ENCODE data around the gene ZC3H12D. TPM values are rescaled to one million over a fixed set of nuclear protein-coding genes. Genes with fewer than 3 reads are reported as not detected.

ZC3H12D gene
- 0.14 and 0.16 TPM in 2 replicates for total RNA-seq
- long read RNA-seq: 0 reads

- Mint-ChIP-seq H3K27ac (ENCODE audit: unreplicated experiment) (no peak within 1 kb of the TSS), H3K27me3 (ENCODE audit: low read depth) (no peaks in the 10 kb centered on the region), H3K36me3 (ENCODE audit: low read depth) (no peaks in the 10 kb centered on the region), H3K9me3 (no peaks in the 10 kb centered on the region), H3K4me3 (no peak within 1 kb of the TSS), H3K4me1 (peaks cover 10% of the 10 kb centered on the region)
- DNase-seq (ENCODE audit: low read depth, low spot score): no peak
- TF ChIP-seq CTCF (conservative IDR thresholded peaks at IDR 0.05): no peak
Measured at GRCh38 chr6:149484733-149485700, at the start of gene ZC3H12D. TSS of gene ZC3H12D (minus strand) at chr6:149485014. CDS start at chr6:149474543, 10,471 bp downstream.

DNA sequence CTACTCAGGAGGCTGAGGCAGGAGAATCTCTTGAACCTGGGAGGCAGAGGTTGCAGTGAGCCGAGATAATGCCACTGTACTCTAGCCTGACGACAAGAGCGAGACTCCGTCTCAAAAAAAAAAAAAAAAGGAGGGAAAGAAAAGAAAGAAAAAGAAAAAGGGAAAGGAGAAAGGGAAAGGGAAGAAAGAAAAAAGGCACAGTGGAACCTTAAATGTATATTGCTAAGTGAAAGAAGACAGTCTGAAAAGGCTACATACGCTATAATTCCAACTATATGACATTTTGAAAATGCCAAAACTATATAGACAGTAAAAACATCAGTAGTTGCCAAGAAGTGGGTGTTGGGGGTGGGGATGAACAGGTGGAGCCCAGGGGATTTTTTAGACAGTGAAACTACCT lies 44.8 kb upstream of the ZC3H12D start:
- DNase-seq (ENCODE audit: low read depth, low spot score): no peak
- peaks cover 10% of the 10 kb centered on the region for H3K36me3 Mint-ChIP-seq (ENCODE audit: low read depth)
- no peaks in the 10 kb centered on the region for H3K27me3 Mint-ChIP-seq (ENCODE audit: low read depth)
- TF ChIP-seq CTCF (conservative IDR thresholded peaks at IDR 0.05): no peak
- no peaks in the 10 kb centered on the region for H3K4me1 Mint-ChIP-seq
- no peak overlapping the region for H3K27ac Mint-ChIP-seq (ENCODE audit: unreplicated experiment)
- no peaks in the 10 kb centered on the region for H3K9me3 Mint-ChIP-seq
- no peak overlapping the region for H3K4me3 Mint-ChIP-seq

DNA sequence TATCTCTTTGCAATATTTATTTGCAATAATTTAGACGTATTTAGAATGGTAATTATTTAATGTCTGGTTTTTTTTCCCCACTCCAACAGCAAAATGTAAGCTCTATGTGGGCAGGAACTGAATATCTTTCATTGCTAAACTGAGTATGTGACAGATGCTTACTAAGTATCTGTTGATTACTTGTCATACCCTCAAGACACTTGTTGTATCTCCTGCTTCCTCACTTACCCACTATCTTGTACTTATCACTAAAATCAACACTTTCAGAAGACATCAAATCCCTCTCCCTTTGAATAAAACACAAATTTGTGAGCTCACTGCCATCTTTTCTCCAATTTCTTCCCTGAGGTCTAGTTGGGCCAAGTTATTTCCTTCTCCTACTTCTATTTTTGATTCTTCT lies 30.7 kb upstream of the ZC3H12D start:
- no peak for TF ChIP-seq CTCF (conservative IDR thresholded peaks at IDR 0.05)
- Mint-ChIP-seq H3K4me3 (no peak overlapping the region), H3K9me3 (no peaks in the 10 kb centered on the region), H3K27me3 (ENCODE audit: low read depth) (no peaks in the 10 kb centered on the region), H3K4me1 (no peaks in the 10 kb centered on the region), H3K27ac (ENCODE audit: unreplicated experiment) (no peak overlapping the region), H3K36me3 (ENCODE audit: low read depth) (peaks cover 7% of the 10 kb centered on the region)
- DNase-seq (ENCODE audit: low read depth, low spot score): no peak

GRCh38 chr6:149513915-149514314 lies 29.1 kb upstream of the ZC3H12D start:
- Mint-ChIP-seq H3K27ac (ENCODE audit: unreplicated experiment) (peak overlapping the region; percentile 2), H3K4me3 (no peak overlapping the region), H3K9me3 (no peaks in the 10 kb centered on the region), H3K27me3 (ENCODE audit: low read depth) (no peaks in the 10 kb centered on the region), H3K36me3 (ENCODE audit: low read depth) (peaks cover 7% of the 10 kb centered on the region), H3K4me1 (no peaks in the 10 kb centered on the region)
- DNase-seq (ENCODE audit: low read depth, low spot score): no peak
- TF ChIP-seq CTCF (conservative IDR thresholded peaks at IDR 0.05): no peak

DNA sequence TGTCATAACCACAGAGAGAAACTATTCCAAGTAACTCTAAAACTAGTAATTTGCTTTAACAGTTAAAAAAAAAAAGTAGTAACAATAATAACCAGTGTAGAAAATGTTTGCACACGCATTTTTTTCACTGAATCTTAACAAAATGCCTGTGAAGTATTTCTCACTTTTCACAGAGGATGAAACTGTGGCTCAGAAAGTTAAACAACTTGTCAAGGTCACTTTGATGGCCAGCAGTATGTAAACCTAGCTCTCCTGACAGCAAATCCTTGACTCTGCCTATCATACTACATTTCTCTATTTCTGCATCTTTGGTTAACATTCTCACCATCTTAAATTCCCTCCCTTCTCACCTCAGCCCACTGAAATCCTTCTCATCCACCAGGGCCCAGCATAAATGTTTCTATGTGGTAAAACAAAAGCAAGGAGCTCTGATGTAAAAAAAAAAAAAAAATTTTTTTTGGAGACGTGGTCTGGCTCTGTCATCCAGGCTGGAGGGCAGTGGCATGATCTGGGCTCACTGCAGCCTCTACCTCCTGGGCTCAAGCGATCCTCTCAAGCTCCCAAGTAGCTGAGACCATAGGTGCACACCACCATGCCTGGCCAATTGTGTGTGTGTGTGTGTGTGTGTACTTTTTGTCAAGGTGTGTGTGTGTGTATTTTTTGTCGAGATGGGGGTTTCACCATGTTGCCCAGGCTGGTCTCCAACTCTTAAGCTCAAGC lies 26.1 kb upstream of the ZC3H12D start:
- Mint-ChIP-seq H3K4me3 (no peak overlapping the region), H3K27ac (ENCODE audit: unreplicated experiment) (no peak overlapping the region), H3K27me3 (ENCODE audit: low read depth) (no peaks in the 10 kb centered on the region), H3K36me3 (ENCODE audit: low read depth) (peaks cover 5% of the 10 kb centered on the region), H3K4me1 (no peaks in the 10 kb centered on the region), H3K9me3 (no peaks in the 10 kb centered on the region)
- DNase-seq (ENCODE audit: low read depth, low spot score): no peak
- TF ChIP-seq CTCF (conservative IDR thresholded peaks at IDR 0.05): no peak

Measured in neural crest cell (in vitro differentiated cells).